H1 (cell line): ENCODE results near the gene UNC50. TPM values are rescaled to one million over a fixed set of nuclear protein-coding genes. Genes with fewer than 3 reads are reported as not detected.
A peak's percentile ranks its signal among the peaks of the same experiment; 100 is the strongest.

Experiments used
- CTCF ChIA-PET: fragments of 300-600 bp; sonication (Branson Sonifier 250); formaldehyde crosslinking; loops from one replicate; lab custom pipeline; 2021; ENCODE audit not compliant: partially characterized antibody; lab: Charles Lee
- POLR2A ChIA-PET: fragments of 300-600 bp; sonication (Branson Sonifier 250); formaldehyde crosslinking; loops from one replicate; lab custom pipeline; 2021; ENCODE audit warnings: inconsistent platforms; ENCODE audit not compliant: partially characterized antibody; lab: Charles Lee
- DNase-seq, 2 experiments: peaks; one replicate each; pipeline versions ENCODE4 v3.0.0 to v3.0.0-alpha.2; 2010 to 2022; ENCODE audit warnings: low spot score in 2 of 2, low read depth in 1 of 2, mixed read lengths in 1 of 2
- FAIRE-seq: peaks from 2 replicates; lab custom pipeline; 2011; peaks lifted over from hg19 to GRCh38; lab: Jason Lieb, UNC
- H2AFZ ChIP-seq: 2 replicates; pipeline ENCODE4 v1.8.1; 2012; ENCODE audit warnings: low read length, inconsistent platforms
- H2AK5ac ChIP-seq: 2 replicates; pipeline ENCODE4 v1.6.1; 2013; ENCODE audit warnings: low read depth, low read length
- H2BK120ac ChIP-seq: replicated peaks from 2 replicates; pipeline ENCODE3; 2013; ENCODE audit warnings: low read depth, low read length, inconsistent platforms
- H2BK12ac ChIP-seq: 2 replicates; pipeline ENCODE4 v1.6.1; 2013; ENCODE audit warnings: low read depth, low read length
- H2BK15ac ChIP-seq: 2 replicates; pipeline ENCODE4 v1.6.1; 2013; ENCODE audit warnings: low read length
- H2BK20ac ChIP-seq: 2 replicates; pipeline ENCODE4 v1.6.1; 2013; ENCODE audit warnings: low read length
- H2BK5ac ChIP-seq: 2 replicates; pipeline ENCODE4 v1.6.1; 2013; ENCODE audit warnings: low read depth, low read length
- H3K14ac ChIP-seq: 2 replicates; pipeline ENCODE4 v1.6.1; 2013; ENCODE audit warnings: inconsistent platforms; ENCODE audit not compliant: insufficient read length
- H3K18ac ChIP-seq: 2 replicates; pipeline ENCODE4 v1.6.1; 2013; ENCODE audit warnings: low read length; ENCODE audit errors: extremely low read depth
- H3K23ac ChIP-seq: 2 replicates; pipeline ENCODE4 v1.6.1; 2013; ENCODE audit warnings: inconsistent platforms; ENCODE audit not compliant: insufficient read length
- H3K23me2 ChIP-seq: 2 replicates; pipeline ENCODE4 v1.6.1; 2013; ENCODE audit warnings: low read depth, low read length
- H3K27ac ChIP-seq: 2 replicates; pipeline ENCODE4 v1.6.1; 2011; ENCODE audit warnings: low read depth, low read length, inconsistent platforms
- H3K27me3 ChIP-seq, 4 experiments: replicated peaks in 1 of 4; 1 replicate in 1 of 4; 2 replicates in 3 of 4; pipeline versions ENCODE4 v1.6.1 to v1.8.1; 2011 to 2013; ENCODE audit warnings: low read length in 3 of 4, mild to moderate bottlenecking in 3 of 4, inconsistent platforms in 2 of 4, mixed read lengths in 2 of 4, moderate library complexity in 1 of 4; ENCODE audit not compliant: control insufficient read depth in 3 of 4, insufficient read depth in 3 of 4; ENCODE audit errors: extremely low read depth in 1 of 4
- H3K36me3 ChIP-seq, 4 experiments: 2 replicates each; pipeline versions ENCODE4 v1.6.1 to v1.8.1; 2011 to 2013; ENCODE audit warnings: mild to moderate bottlenecking in 4 of 4, low read length in 3 of 4, moderate library complexity in 2 of 4, control low read depth in 1 of 4, inconsistent platforms in 1 of 4; ENCODE audit not compliant: insufficient read depth in 4 of 4, control insufficient read depth in 2 of 4
- H3K4ac ChIP-seq: replicated peaks from 2 replicates; pipeline ENCODE3; 2013; ENCODE audit warnings: low read length, low read depth, mixed read lengths, inconsistent platforms; ENCODE audit not compliant: insufficient read length
- H3K4me1 ChIP-seq, 4 experiments: replicated peaks in 1 of 4; 1 replicate in 1 of 4; 2 replicates in 3 of 4; pipeline versions ENCODE4 v1.6.1 to v1.8.1; 2011 to 2013; ENCODE audit warnings: low read length in 3 of 4, inconsistent platforms in 2 of 4, mixed read lengths in 1 of 4; ENCODE audit not compliant: insufficient read depth in 4 of 4, control insufficient read depth in 3 of 4
- H3K4me2 ChIP-seq, 2 experiments: 2 replicates each; pipeline versions ENCODE4 v1.6.1 to v1.8.1; 2011 to 2013; ENCODE audit warnings: low read depth in 2 of 2, low read length in 2 of 2, control low read depth in 1 of 2, inconsistent platforms in 1 of 2, mild to moderate bottlenecking in 1 of 2; ENCODE audit not compliant: insufficient read depth in 1 of 2
- H3K4me3 ChIP-seq, 4 experiments: fragments of 200-600, 300-600 bp in 1 of 4; sonication (generic), shearing (Covaris generic), sonication (Bioruptor Twin) in 1 of 4; 2 replicates each; pipeline versions ENCODE4 v1.5.1 to v1.8.1; 2011 to 2016; ENCODE audit warnings: low read length in 4 of 4, low read depth in 3 of 4, control low read depth in 2 of 4, inconsistent platforms in 2 of 4, mild to moderate bottlenecking in 2 of 4, mixed read lengths in 1 of 4, moderate library complexity in 1 of 4; ENCODE audit not compliant: insufficient read depth in 2 of 4; ENCODE audit errors: extremely low read depth in 1 of 4
- H3K56ac ChIP-seq: replicated peaks from 2 replicates; pipeline ENCODE3; 2013; ENCODE audit warnings: low read depth, mild to moderate bottlenecking, mixed read lengths, low read length, inconsistent platforms; ENCODE audit not compliant: insufficient read length
- H3K79me1 ChIP-seq: 2 replicates; pipeline ENCODE4 v1.6.1; 2013; ENCODE audit warnings: low read depth, low read length, control low read depth
- H3K79me2 ChIP-seq, 2 experiments: 2 replicates each; pipeline versions ENCODE4 v1.6.1 to v1.8.1; 2012 to 2013; ENCODE audit warnings: low read length in 2 of 2, mild to moderate bottlenecking in 2 of 2, inconsistent platforms in 1 of 2; ENCODE audit not compliant: insufficient read depth in 2 of 2, control insufficient read depth in 1 of 2
- H3K9ac ChIP-seq, 4 experiments: replicated peaks in 1 of 4; 1 replicate in 1 of 4; 2 replicates in 3 of 4; pipeline versions ENCODE4 v1.6.1 to v1.8.1; 2011 to 2013; ENCODE audit warnings: low read depth in 3 of 4, low read length in 3 of 4, control low read depth in 2 of 4, mild to moderate bottlenecking in 2 of 4, moderate library complexity in 2 of 4, inconsistent platforms in 1 of 4; ENCODE audit errors: extremely low read depth in 1 of 4
- H3K9me3 ChIP-seq, 2 experiments: 2 replicates each; pipeline versions ENCODE4 v1.6.1 to v1.8.1; 2012 to 2013; ENCODE audit warnings: mild to moderate bottlenecking in 2 of 2, moderate library complexity in 2 of 2, control low read depth in 1 of 2, inconsistent platforms in 1 of 2, low read depth in 1 of 2, low read length in 1 of 2, mixed read lengths in 1 of 2; ENCODE audit not compliant: insufficient read depth in 2 of 2
- H4K20me1 ChIP-seq, 2 experiments: replicated peaks in 1 of 2; 2 replicates each; pipeline versions ENCODE3 to v1.8.1; 2011 to 2013; ENCODE audit warnings: inconsistent platforms in 2 of 2, low read length in 2 of 2, mild to moderate bottlenecking in 1 of 2; ENCODE audit not compliant: insufficient read depth in 2 of 2, control insufficient read depth in 1 of 2
- H4K5ac ChIP-seq: 2 replicates; pipeline ENCODE4 v1.6.1; 2013; ENCODE audit warnings: low read length, low read depth, mixed read lengths, inconsistent platforms; ENCODE audit not compliant: insufficient read length
- H4K8ac ChIP-seq: 2 replicates; pipeline ENCODE4 v1.8.0; 2013; ENCODE audit warnings: mild to moderate bottlenecking, moderate library complexity, low read length, inconsistent platforms; ENCODE audit not compliant: insufficient read depth; ENCODE audit errors: extremely low read depth
- H4K91ac ChIP-seq: replicated peaks from 2 replicates; pipeline ENCODE3; 2013; ENCODE audit warnings: low read length, mixed read lengths, inconsistent platforms; ENCODE audit not compliant: insufficient read length
- NRF1 ChIP-seq: IDR thresholded peaks from 2 replicates; pipeline ENCODE4 v1.6.1; 2011; ENCODE audit warnings: mild to moderate bottlenecking, low read depth, low read length, improper control_type of control experiment
- WGBS, 2 experiments: shearing (Covaris generic) in 1 of 2; methylation state at CpG; one replicate each; pipeline versions ENCODE4 v1.1.6 to v1.1.7; 2013 to 2015; ENCODE audit warnings: low lambda C conversion rate in 2 of 2, mixed read lengths in 2 of 2, inconsistent platforms in 1 of 2, low coverage in 1 of 2, missing lambda C conversion rate in 1 of 2; ENCODE audit not compliant: insufficient replicate concordance in 2 of 2, insufficient coverage in 1 of 2, insufficient read length in 1 of 2; ENCODE audit errors: extremely low coverage in 1 of 2, missing lambda C conversion rate in 1 of 2; 5-methylcytosine and 5-hydroxymethylcytosine counted together
- polyA plus RNA-seq, 7 experiments: library from polyadenylated mRNA; depleted of rRNA in 3 of 7; stranded (reverse) in 5 of 7; unstranded in 2 of 7; fragments of >200 nt in 5 of 7; fragments of 200-250 nt in 2 of 7; gene quantifications; 1 replicate in 5 of 7; 2 replicates in 1 of 7; 4 replicates in 1 of 7; pipeline versions ENCODE4 v1.2.1 to v1.2.3, GENCODE V29; 2011 to 2013; ENCODE audit warnings: missing spikeins in 2 of 7, mixed read lengths in 2 of 7
- total RNA-seq: library from RNA; stranded (reverse); fragmentation: NEBNext Ultra II Directional; extraction: Animal tissue kit (Norgen Biotek cat#: 25700); gene quantifications from 2 replicates; pipeline ENCODE4 v1.2.1, GENCODE V29; 2021
- TF ChIP-seq, protein P1 (sequence below), 3 experiments: IDR thresholded peaks; 1 replicate in 2 of 3; 2 replicates in 1 of 3; pipeline versions ENCODE4 v1.5.1 to v1.6.1; 2011; ENCODE audit warnings: low read length in 3 of 3, mild to moderate bottlenecking in 3 of 3, inconsistent platforms in 2 of 3, low read depth in 1 of 3, moderate library complexity in 1 of 3; ENCODE audit not compliant: insufficient read depth in 1 of 3; ENCODE audit errors: control extremely low read depth in 1 of 3

The UNC50 gene
- total and polyA plus RNA-seq, 2 of the 8 experiments (the other 6 are each of a cell fraction or from before 2014, with no cell fraction given), result 33.4 to 58.5 TPM

DNA sequence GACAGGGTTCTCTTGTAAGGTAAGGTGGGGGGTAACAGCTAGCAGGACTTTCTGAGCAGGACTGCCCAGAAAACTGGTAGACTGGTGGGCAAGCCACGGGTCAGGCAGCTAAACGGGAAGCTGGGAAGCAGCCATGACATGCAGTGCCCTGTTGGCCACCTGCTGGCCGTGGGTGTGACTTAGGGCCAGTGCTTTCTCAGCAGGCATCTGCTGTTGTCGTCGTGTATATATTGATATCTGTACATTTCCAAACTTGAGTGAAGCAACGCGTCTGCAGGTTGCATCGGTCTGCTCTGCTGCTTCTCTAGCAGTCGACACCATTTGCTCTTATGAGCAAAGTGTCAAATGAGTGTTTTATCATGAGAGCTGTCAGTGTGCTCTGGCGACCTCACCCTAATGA, 31.1 kb upstream of the UNC50 start:
- H2AFZ ChIP-seq, result no peak overlapping the region
- no peak overlapping the region for H3K27ac ChIP-seq
- ChIA-PET CTCF (interaction anchor here (1.3 to 2.1 kb wide), 4 partner anchors 8 to 165 kb away, joined by 3 to 11 read pairs (median 4); no protein-coding TSS in a partner anchor), POLR2A (no interaction called here)
- H2BK5ac ChIP-seq, result no peak overlapping the region
- WGBS, 2 experiments, result 84% methylated on average over 10 of the region's 10 CpGs; no CpG with 5 or more reads in 1 of the 2 experiments
- H3K23ac ChIP-seq, result no peak overlapping the region
- H3K4me2 ChIP-seq, result no peak overlapping the region
- no peak overlapping the region for H4K8ac ChIP-seq
- no peak for DNase-seq
- H2BK120ac ChIP-seq, result no peak overlapping the region
- H3K4ac ChIP-seq, result no peak overlapping the region
- no peak overlapping the region for H3K56ac ChIP-seq
- no peak overlapping the region for H3K9ac ChIP-seq
- H3K14ac ChIP-seq, result no peak overlapping the region
- H2AK5ac ChIP-seq, result no peak overlapping the region
- H3K27me3 ChIP-seq, result no peaks in the 10 kb centered on the region
- no peak for FAIRE-seq
- no peak overlapping the region for H3K18ac ChIP-seq
- H3K23me2 ChIP-seq, result no peaks in the 10 kb centered on the region
- H4K20me1 ChIP-seq, result peaks cover 0 to 2% of the 10 kb centered on the region in 2 experiments
- no peaks in the 10 kb centered on the region for H3K9me3 ChIP-seq
- H4K91ac ChIP-seq, result no peak overlapping the region
- H3K36me3 ChIP-seq, result peaks cover 3 to 14% (median 10%) of the 10 kb centered on the region in 4 experiments
- H2BK20ac ChIP-seq, result no peak overlapping the region
- H2BK15ac ChIP-seq, result no peak overlapping the region
- H3K79me2 ChIP-seq, result no peaks in the 10 kb centered on the region
- no peak overlapping the region for H3K4me3 ChIP-seq
- no peak overlapping the region for H4K5ac ChIP-seq
- no peaks in the 10 kb centered on the region for H3K79me1 ChIP-seq
- TF ChIP-seq, protein P1, sequence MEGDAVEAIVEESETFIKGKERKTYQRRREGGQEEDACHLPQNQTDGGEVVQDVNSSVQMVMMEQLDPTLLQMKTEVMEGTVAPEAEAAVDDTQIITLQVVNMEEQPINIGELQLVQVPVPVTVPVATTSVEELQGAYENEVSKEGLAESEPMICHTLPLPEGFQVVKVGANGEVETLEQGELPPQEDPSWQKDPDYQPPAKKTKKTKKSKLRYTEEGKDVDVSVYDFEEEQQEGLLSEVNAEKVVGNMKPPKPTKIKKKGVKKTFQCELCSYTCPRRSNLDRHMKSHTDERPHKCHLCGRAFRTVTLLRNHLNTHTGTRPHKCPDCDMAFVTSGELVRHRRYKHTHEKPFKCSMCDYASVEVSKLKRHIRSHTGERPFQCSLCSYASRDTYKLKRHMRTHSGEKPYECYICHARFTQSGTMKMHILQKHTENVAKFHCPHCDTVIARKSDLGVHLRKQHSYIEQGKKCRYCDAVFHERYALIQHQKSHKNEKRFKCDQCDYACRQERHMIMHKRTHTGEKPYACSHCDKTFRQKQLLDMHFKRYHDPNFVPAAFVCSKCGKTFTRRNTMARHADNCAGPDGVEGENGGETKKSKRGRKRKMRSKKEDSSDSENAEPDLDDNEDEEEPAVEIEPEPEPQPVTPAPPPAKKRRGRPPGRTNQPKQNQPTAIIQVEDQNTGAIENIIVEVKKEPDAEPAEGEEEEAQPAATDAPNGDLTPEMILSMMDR (IDR thresholded peaks at IDR 0.05; ENCODE audit: control extremely low read depth in 1 of 3, insufficient read depth in 1 of 3, low read depth in 1 of 3, low read length in 3 of 3), result peak in 1 of 3 experiments; percentile 8; a peak in 1 of 4 replicates
- no peak for TF ChIP-seq NRF1
- H3K4me1 ChIP-seq, result no peaks in the 10 kb centered on the region
- no peak overlapping the region for H2BK12ac ChIP-seq
